Measurements from ENCODE around the gene SEMA4C.

- TF ChIP-seq POLR2AphosphoS5 (IDR thresholded peaks at IDR 0.05; ENCODE audit: low read depth, low read length), result no peak
- TF ChIP-seq POLR2A (IDR thresholded peaks at IDR 0.05; ENCODE audit: low read depth, low read length), result no peak
These were observed 36.9 kb downstream of the SEMA4C start for GRCh38 chr2:96832754-96833507.
